Epithelial cell of proximal tubule (primary cell): ENCODE measurements around the gene PODNL1. TPM values are rescaled to one million over a fixed set of nuclear protein-coding genes. Genes with fewer than 3 reads are reported as not detected.
"Not testable (repeated sequence)": the region's sequence is repeated elsewhere in the genome, so short reads cannot be mapped to it uniquely, and the experiment has no call there.

Source experiments
- DNase-seq: peaks from one replicate; pipeline ENCODE4 v3.0.0-alpha.2; 2011; ENCODE audit warnings: low read depth
- H3K4me3 ChIP-seq: 2 replicates; pipeline ENCODE4 v1.5.1; 2011; ENCODE audit warnings: low read depth, mild to moderate bottlenecking, low read length
- CTCF ChIP-seq: conservative IDR thresholded peaks from 2 replicates; pipeline ENCODE4 v1.5.1; 2012; ENCODE audit warnings: low read depth, mild to moderate bottlenecking, low read length
- total RNA-seq: library from RNA; depleted of rRNA; stranded (reverse); fragments of >200 nt; gene quantifications from 2 replicates; pipeline ENCODE4 v1.2.3, GENCODE V29; 2015

The PODNL1 gene
- total RNA-seq, 1 donor from 2014 or later, result 0.46 TPM

GRCh38 chr19:13923194-13923987 is 14.8 kb downstream of the PODNL1 start:
- no peak overlapping the region for H3K4me3 ChIP-seq
- TF ChIP-seq CTCF, result no peak
- no peak for DNase-seq

- H3K4me3 ChIP-seq, DNase-seq: not testable (repeated sequence)
Measured at GRCh38 chr19:13922118-13922517, 16.1 kb downstream of the PODNL1 start.

- no peak for TF ChIP-seq CTCF
- no peak overlapping the region for H3K4me3 ChIP-seq
- DNase-seq, result no peak
Measured at GRCh38 chr19:13920940-13921747, 17.1 kb downstream of the PODNL1 start.

GRCh38 chr19:13920524-13920923 is 17.7 kb downstream of the PODNL1 start:
- no peak for TF ChIP-seq CTCF
- no peak for DNase-seq
- no peak overlapping the region for H3K4me3 ChIP-seq

GRCh38 chr19:13918726-13919411 is 19.3 kb downstream of the PODNL1 start:
- no peak for DNase-seq
- no peak for TF ChIP-seq CTCF
- H3K4me3 ChIP-seq, result no peak overlapping the region

GRCh38 chr19:13917888-13918406 is 20.3 kb downstream of the PODNL1 start:
- no peak for TF ChIP-seq CTCF
- H3K4me3 ChIP-seq, result no peak overlapping the region
- DNase-seq, result no peak

- H3K4me3 ChIP-seq, result no peak overlapping the region
- TF ChIP-seq CTCF, result no peak
- no peak for DNase-seq
Measured at GRCh38 chr19:13914777-13915176, 23.4 kb downstream of the PODNL1 start.
